22Rv1 (cell line): ENCODE results near the gene NEK8.

ENCODE experiments used
- H3K27ac ChIP-seq: fragments of 450-650 bp; 2 replicates; pipeline ENCODE4 v1.5.1; 2017
- CTCF ChIP-seq: fragments of 450-650 bp; IDR thresholded peaks from 2 replicates; pipeline ENCODE4 v1.5.1; 2017; ENCODE audit warnings: mild to moderate bottlenecking
- ZFX ChIP-seq: fragments of 450-650 bp; IDR thresholded peaks from 2 replicates; pipeline ENCODE4 v1.6.1; 2017; ENCODE audit warnings: antibody characterized with exemption, borderline replicate concordance

The NEK8 gene

GRCh38 chr17:28710861-28711722 is 17.5 kb upstream of the NEK8 start:
- H3K27ac ChIP-seq = peak overlapping the region; percentile 95
- no peak for TF ChIP-seq CTCF
- TF ChIP-seq ZFX = no peak

- H3K27ac ChIP-seq = peak within 1 kb of the TSS; percentile 95
- no peak for TF ChIP-seq ZFX
- no peak for TF ChIP-seq CTCF
Measured at GRCh38 chr17:28711723-28712031, 16.9 kb upstream of the NEK8 start, which contains the start of gene PROCA1. Gene PROCA1, minus strand, starts transcription at chr17:28711888. Its CDS starts 228 bp downstream, at chr17:28711660.

GRCh38 chr17:28712032-28712704 is 16.4 kb upstream of the NEK8 start:
- H3K27ac ChIP-seq = peak overlapping the region; percentile 95
- TF ChIP-seq ZFX (no peak), CTCF (no peak)

- H3K27ac ChIP-seq = no peak overlapping the region; the same call in 1 of the 2 replicates
- TF ChIP-seq CTCF = no peak
Measured at GRCh38 chr17:28712705-28713415, 15.7 kb upstream of the NEK8 start.

GRCh38 chr17:28714281-28714680 is 14.3 kb upstream of the NEK8 start:
- no peak for TF ChIP-seq ZFX
- peak; percentile 17 for TF ChIP-seq CTCF

GRCh38 chr17:28715217-28715616 is 13.4 kb upstream of the NEK8 start:
- no peak for TF ChIP-seq ZFX
- no peak for TF ChIP-seq CTCF
- no peak overlapping the region for H3K27ac ChIP-seq

More at GRCh38 chr17:28714281-28714680, 14.3 kb upstream of the NEK8 start:
- no peak overlapping the region for H3K27ac ChIP-seq
